HL-60 (cell line): ENCODE measurements around the gene CYB561D2.
"Not testable (repeated sequence)": the region's sequence is repeated elsewhere in the genome, so short reads cannot be mapped to it uniquely, and the experiment has no call there.

ENCODE experiments used
- DNase-seq, 2 experiments: peaks; one replicate each; pipeline ENCODE4 v3.0.0-alpha.2; 2010 to 2020; ENCODE audit warnings: low read depth in 1 of 2, low spot score in 1 of 2
- H3K27ac ChIP-seq: fragments of 250-450 bp; sonication (Bioruptor Pico); replicated peaks from 2 replicates; pipeline ENCODE4 v1.5.1; 2020; ENCODE audit warnings: mild to moderate bottlenecking, moderate library complexity
- H3K27me3 ChIP-seq: fragments of 250-450 bp; sonication (Bioruptor Pico); 2 replicates; pipeline ENCODE4 v1.5.1; 2021; ENCODE audit warnings: mild to moderate bottlenecking, moderate library complexity; ENCODE audit not compliant: insufficient read depth, poor library complexity, severe bottlenecking
- H3K4me3 ChIP-seq: replicated peaks from 2 replicates; pipeline ENCODE4 v1.5.1; 2011; ENCODE audit warnings: mild to moderate bottlenecking, control low read depth, low read length; ENCODE audit not compliant: insufficient read depth
- GABPA ChIP-seq: IDR thresholded peaks from 2 replicates; pipeline ENCODE4 v1.6.1; 2012; ENCODE audit warnings: low read depth
- POLR2AphosphoS5 ChIP-seq: IDR thresholded peaks from 2 replicates; pipeline ENCODE4 v1.6.1; 2012; ENCODE audit warnings: low read depth
- REST ChIP-seq: IDR thresholded peaks from 2 replicates; pipeline ENCODE4 v1.6.1; 2012; ENCODE audit warnings: low read depth; ENCODE audit not compliant: insufficient replicate concordance
- SPI1 ChIP-seq: IDR thresholded peaks from 2 replicates; pipeline ENCODE4 v1.6.1; 2012; ENCODE audit warnings: low read depth, mild to moderate bottlenecking, borderline replicate concordance
- TF ChIP-seq, protein P1 (sequence below): IDR thresholded peaks from one replicate; pipeline ENCODE4 v1.5.1; 2011; ENCODE audit warnings: low read length, control low read depth, inconsistent platforms; ENCODE audit not compliant: insufficient read depth

Gene CYB561D2

GRCh38 chr3:50304601-50305000 lies 46.1 kb upstream of the CYB561D2 start:
- H3K27me3 ChIP-seq: no peaks in the 10 kb centered on the region
- no peak overlapping the region for H3K27ac ChIP-seq
- no peak for TF ChIP-seq POLR2AphosphoS5
- no peak for TF ChIP-seq SPI1
- TF ChIP-seq, protein P1, sequence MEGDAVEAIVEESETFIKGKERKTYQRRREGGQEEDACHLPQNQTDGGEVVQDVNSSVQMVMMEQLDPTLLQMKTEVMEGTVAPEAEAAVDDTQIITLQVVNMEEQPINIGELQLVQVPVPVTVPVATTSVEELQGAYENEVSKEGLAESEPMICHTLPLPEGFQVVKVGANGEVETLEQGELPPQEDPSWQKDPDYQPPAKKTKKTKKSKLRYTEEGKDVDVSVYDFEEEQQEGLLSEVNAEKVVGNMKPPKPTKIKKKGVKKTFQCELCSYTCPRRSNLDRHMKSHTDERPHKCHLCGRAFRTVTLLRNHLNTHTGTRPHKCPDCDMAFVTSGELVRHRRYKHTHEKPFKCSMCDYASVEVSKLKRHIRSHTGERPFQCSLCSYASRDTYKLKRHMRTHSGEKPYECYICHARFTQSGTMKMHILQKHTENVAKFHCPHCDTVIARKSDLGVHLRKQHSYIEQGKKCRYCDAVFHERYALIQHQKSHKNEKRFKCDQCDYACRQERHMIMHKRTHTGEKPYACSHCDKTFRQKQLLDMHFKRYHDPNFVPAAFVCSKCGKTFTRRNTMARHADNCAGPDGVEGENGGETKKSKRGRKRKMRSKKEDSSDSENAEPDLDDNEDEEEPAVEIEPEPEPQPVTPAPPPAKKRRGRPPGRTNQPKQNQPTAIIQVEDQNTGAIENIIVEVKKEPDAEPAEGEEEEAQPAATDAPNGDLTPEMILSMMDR: no peak
- TF ChIP-seq REST: no peak
- TF ChIP-seq GABPA: no peak
- no peak overlapping the region for H3K4me3 ChIP-seq
- DNase-seq: no peak

DNA sequence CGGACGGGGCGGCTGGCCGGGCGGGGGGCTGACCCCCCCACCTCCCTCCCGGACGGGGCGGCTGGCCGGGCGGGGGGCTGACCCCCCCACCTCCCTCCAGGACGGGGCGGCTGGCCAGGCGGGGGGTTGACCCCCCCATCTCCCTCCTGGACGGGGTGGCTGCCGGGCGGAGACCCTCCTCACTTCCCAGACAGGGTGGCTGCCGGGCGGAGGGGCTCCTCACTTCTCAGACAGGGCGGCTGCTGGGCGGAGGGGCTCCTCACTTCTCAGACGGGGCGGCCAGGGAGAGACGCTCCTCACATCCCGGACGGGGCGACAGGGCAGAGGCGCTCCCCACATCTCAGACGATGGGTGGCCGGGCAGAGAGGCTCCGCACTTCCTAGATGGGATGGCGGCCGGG lies 38.6 kb upstream of the CYB561D2 start:
- DNase-seq, H3K27ac ChIP-seq: not testable (repeated sequence)

DNA sequence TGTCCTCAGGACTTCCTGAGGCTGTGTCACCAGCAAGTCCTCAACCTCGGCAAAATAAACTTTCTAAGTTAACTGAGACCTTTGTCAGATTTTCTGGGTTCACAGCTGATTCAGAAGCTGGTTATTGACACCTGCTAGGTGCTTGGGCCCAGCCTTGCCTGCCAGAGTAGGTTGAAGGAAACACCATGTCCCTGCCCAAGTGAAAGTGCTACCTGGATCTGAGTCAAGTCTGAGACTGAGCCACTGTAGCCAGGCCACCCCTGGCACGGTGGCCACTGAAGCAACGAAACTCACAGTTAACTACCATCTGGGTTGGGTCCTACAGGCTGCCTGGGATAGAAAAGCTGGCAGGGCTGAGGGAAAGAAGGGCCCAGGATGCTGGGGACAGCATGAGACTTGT lies 36.3 kb upstream of the CYB561D2 start:
- Histone ChIP-seq H3K27me3 (no peaks in the 10 kb centered on the region), H3K4me3 (no peak overlapping the region), H3K27ac (no peak overlapping the region)
- TF ChIP-seq GABPA (no peak), REST (no peak), SPI1 (no peak), POLR2AphosphoS5 (no peak)
- TF ChIP-seq, protein P1: no peak
- DNase-seq: no peak

More for the DNA sequence above, 38.6 kb upstream of the CYB561D2 start:
- H3K4me3 ChIP-seq, H3K27me3 ChIP-seq: not testable (repeated sequence)

DNA sequence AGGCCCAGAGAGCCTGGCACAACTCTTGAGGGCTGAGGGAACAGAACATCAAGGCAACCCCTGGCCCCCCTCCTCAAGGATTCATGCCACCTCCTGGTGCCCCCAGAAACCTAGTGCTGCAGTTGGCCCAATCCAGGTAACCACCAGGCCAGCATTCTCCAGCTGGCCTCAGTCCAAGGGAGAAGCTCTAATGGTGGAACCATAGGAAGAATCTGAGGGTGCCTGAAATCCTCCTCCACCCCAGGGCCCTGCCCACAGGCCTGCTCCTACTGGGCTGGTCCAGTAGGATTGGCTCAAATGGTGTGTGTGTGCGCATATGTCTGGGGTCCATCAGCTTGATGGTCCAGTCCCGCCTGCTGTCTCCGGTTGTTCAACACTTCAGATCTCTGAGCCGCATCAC lies 35.8 kb upstream of the CYB561D2 start:
- Histone ChIP-seq H3K27me3 (no peaks in the 10 kb centered on the region), H3K27ac (no peak overlapping the region), H3K4me3 (no peak overlapping the region)
- no peak for DNase-seq
- TF ChIP-seq GABPA (no peak), POLR2AphosphoS5 (no peak), SPI1 (no peak), REST (no peak)
- TF ChIP-seq, protein P1: no peak
